Embryonic facial prominence (tissue), 1 donor: Measurements from ENCODE around the gene ABHD17A.

ENCODE experiments used
- DNase-seq: peaks from one replicate; pipeline ENCODE4 v3.0.0-alpha.2; 2016; ENCODE audit errors: extremely low spot score

Gene ABHD17A

GRCh38 chr19:1839658-1840540, 45.4 kb downstream of the ABHD17A start:
- no peak for DNase-seq

GRCh38 chr19:1837625-1838105, 47.6 kb downstream of the ABHD17A start:
- DNase-seq: no peak

- no peak for DNase-seq
Observed at GRCh38 chr19:1837222-1837565, 48.1 kb downstream of the ABHD17A start.

GRCh38 chr19:1836458-1837221, 48.7 kb downstream of the ABHD17A start:
- DNase-seq: no peak

- no peak for DNase-seq
Observed at GRCh38 chr19:1833540-1833939, 51.8 kb downstream of the ABHD17A start.

GRCh38 chr19:1832046-1832663, 53.1 kb downstream of the ABHD17A start:
- DNase-seq: no peak

GRCh38 chr19:1830978-1831377, 54.3 kb downstream of the ABHD17A start:
- DNase-seq: no peak

GRCh38 chr19:1830568-1830967, 54.7 kb downstream of the ABHD17A start:
- DNase-seq: no peak

GRCh38 chr19:1829958-1830357, 55.3 kb downstream of the ABHD17A start:
- DNase-seq: no peak

GRCh38 chr19:1828279-1829238, 56.7 kb downstream of the ABHD17A start:
- no peak for DNase-seq

GRCh38 chr19:1827566-1828278, 57.6 kb downstream of the ABHD17A start:
- no peak for DNase-seq
